K562 (cell line): ENCODE measurements around the gene INPP5K. TPM values are rescaled to one million over a fixed set of nuclear protein-coding genes. Genes with fewer than 3 reads are reported as not detected.
A peak's percentile ranks its signal among the peaks of the same experiment; 100 is the strongest.

Experiments used
- ARNT ChIP-seq, 2 experiments: fragments of 450-650 bp; IDR thresholded peaks; 2 replicates each; pipeline ENCODE4 v1.6.1; 2016; ENCODE audit warnings: mild to moderate bottlenecking in 1 of 2
- CTBP1 ChIP-seq: fragments of 450-650 bp; IDR thresholded peaks from 2 replicates; pipeline ENCODE4 v1.6.1; 2016; ENCODE audit warnings: borderline replicate concordance
- FOXK2 ChIP-seq, 2 experiments: fragments of 450-650 bp; IDR thresholded peaks in 1 of 2; conservative IDR thresholded peaks in 1 of 2; 2 replicates each; pipeline ENCODE4 v1.6.1; 2016; ENCODE audit warnings: low read depth in 2 of 2, mild to moderate bottlenecking in 1 of 2
- SAFB2 ChIP-seq: fragments of 200-400 bp; formaldehyde crosslinking; IDR thresholded peaks from 2 replicates; pipeline ENCODE4 v1.6.1; 2018; ENCODE audit warnings: borderline replicate concordance, low read length, low read depth, moderate library complexity; ENCODE audit not compliant: severe bottlenecking
- SIN3A ChIP-seq, 2 experiments: fragments of 150-350 bp in 1 of 2; IDR thresholded peaks; 2 replicates each; pipeline ENCODE4 v1.6.1; 2011 to 2016; ENCODE audit warnings: borderline replicate concordance in 2 of 2, low read depth in 2 of 2, low read length in 2 of 2, mild to moderate bottlenecking in 2 of 2, moderate library complexity in 2 of 2; ENCODE audit not compliant: control insufficient read depth in 1 of 2
- SIN3B ChIP-seq: fragments of 450-650 bp; IDR thresholded peaks from 2 replicates; pipeline ENCODE4 v1.6.1; 2017; ENCODE audit warnings: low read depth, mild to moderate bottlenecking, moderate library complexity
- ZNF140 ChIP-seq: fragments of 250-450 bp; sonication (Bioruptor Pico); IDR thresholded peaks from 2 replicates; pipeline ENCODE4 v1.8.0; 2021; ENCODE audit warnings: moderate library complexity, mild to moderate bottlenecking, inconsistent platforms
- ZNF436 ChIP-seq: fragments of 250-450, 450-650 bp; sonication (Bioruptor Pico); formaldehyde crosslinking; IDR thresholded peaks from 2 replicates; pipeline ENCODE4 v1.7.0; 2020; ENCODE audit warnings: mild to moderate bottlenecking
- polyA plus RNA-seq, 8 experiments: library from polyadenylated mRNA; depleted of rRNA in 4 of 8; stranded (reverse) in 5 of 8; unstranded in 3 of 8; fragments of >200 nt; fragmentation: Nextera tagmentation in 2 of 8; fragmentation: Illumina TruSeq in 1 of 8; extraction: Ambion mirVana in 2 of 8; extraction: Trizol in 1 of 8; gene quantifications; 2 replicates each; pipeline versions ENCODE4 v1.2.1 to v1.2.3, GENCODE V29; 2011 to 2014; ENCODE audit warnings: inconsistent platforms in 1 of 8, missing spikeins in 1 of 8
- total RNA-seq, 7 experiments: library from RNA; depleted of rRNA in 6 of 7; stranded (reverse); fragments of >200 nt in 6 of 7; fragmentation: Illumina TruSeq in 2 of 7; extraction: Trizol in 2 of 7; gene quantifications; 2 replicates each; pipeline versions ENCODE4 v1.2.1 to v1.2.3, GENCODE V29; 2011 to 2021; ENCODE audit warnings: low replicate concordance in 1 of 7
- TF ChIP-seq, protein P1 (sequence below): fragments of 450-650 bp; IDR thresholded peaks from 2 replicates; pipeline ENCODE4 v1.6.1; 2016; ENCODE audit warnings: mild to moderate bottlenecking, moderate library complexity
- TF ChIP-seq, protein P2 (sequence below): fragments of 450-650 bp; IDR thresholded peaks from 2 replicates; pipeline ENCODE4 v1.6.1; 2016
- TF ChIP-seq, protein P3 (sequence below), 2 experiments: fragments of 450-650 bp; conservative IDR thresholded peaks; 2 replicates each; pipeline ENCODE4 v1.6.1; 2017; ENCODE audit warnings: mild to moderate bottlenecking in 2 of 2, moderate library complexity in 2 of 2

The INPP5K gene
- total and polyA plus RNA-seq, 9 of the 15 experiments (the other 6 are each of a cell fraction or from before 2014, with no cell fraction given): 0.63 to 15.1 (median 10.1) TPM

DNA sequence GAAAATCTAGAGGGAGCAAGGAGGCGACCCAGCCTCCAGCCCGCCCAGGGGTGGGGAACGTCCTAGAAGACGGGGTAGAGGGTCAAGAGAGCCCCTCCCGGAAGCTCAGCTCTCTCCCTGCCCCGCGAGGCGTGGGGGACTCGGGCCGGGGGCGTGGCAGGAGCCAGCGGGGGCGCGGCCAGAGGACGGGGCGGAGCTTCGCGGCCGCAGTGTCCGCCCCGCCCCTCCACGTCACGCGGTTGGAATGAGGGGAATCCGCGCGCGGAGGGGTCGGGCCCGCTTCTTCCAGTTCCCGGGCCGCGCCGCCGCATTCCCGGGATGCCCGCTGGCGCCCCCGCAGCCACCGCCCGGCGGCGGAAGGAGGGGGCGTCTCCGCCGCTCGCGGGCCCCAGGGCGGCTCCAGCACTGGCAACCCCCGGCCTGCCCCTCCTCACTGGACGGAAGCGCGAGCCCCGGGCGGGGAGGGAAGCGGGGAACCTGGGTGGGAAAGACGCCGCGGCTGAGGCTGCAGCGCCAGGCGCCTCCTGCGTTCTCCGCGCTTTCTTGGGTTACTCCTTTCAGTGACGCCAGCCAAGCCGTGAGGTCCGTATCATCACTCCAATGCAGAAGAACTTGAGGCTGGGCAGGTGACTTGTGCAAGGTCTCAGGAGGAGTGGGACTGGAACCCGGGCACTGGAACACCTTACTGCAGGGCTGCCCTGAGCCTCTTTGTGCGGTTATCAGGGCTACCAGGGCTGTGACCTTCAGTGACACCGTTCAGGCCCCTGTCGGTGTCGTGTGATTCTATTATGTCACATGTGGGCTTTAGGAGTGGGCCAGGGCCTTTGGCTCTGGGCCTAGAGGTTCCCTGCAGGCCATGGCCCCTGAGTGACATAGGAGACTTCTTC is 28.2 kb downstream of the INPP5K start (continued):
- TF ChIP-seq CTBP1 (peak; percentile 56; the same call in 1 of the 2 replicates), ZNF436 (no peak), SIN3B (peak; percentile 36; the same call in 1 of the 2 replicates), SAFB2 (no peak), ARNT (IDR thresholded peaks at IDR 0.05) (no peak), SIN3A (IDR thresholded peaks at IDR 0.05; ENCODE audit: borderline replicate concordance in 2 of 2, control insufficient read depth in 1 of 2, low read depth in 2 of 2, low read length in 2 of 2) (no peak), FOXK2 (conservative IDR thresholded peaks at IDR 0.05 in 1 of 2, IDR thresholded peaks at IDR 0.05 in 1 of 2; ENCODE audit: low read depth in 2 of 2) (no peak), ZNF140 (CRISPR knock-in tag) (no peak)
- TF ChIP-seq, protein P1, sequence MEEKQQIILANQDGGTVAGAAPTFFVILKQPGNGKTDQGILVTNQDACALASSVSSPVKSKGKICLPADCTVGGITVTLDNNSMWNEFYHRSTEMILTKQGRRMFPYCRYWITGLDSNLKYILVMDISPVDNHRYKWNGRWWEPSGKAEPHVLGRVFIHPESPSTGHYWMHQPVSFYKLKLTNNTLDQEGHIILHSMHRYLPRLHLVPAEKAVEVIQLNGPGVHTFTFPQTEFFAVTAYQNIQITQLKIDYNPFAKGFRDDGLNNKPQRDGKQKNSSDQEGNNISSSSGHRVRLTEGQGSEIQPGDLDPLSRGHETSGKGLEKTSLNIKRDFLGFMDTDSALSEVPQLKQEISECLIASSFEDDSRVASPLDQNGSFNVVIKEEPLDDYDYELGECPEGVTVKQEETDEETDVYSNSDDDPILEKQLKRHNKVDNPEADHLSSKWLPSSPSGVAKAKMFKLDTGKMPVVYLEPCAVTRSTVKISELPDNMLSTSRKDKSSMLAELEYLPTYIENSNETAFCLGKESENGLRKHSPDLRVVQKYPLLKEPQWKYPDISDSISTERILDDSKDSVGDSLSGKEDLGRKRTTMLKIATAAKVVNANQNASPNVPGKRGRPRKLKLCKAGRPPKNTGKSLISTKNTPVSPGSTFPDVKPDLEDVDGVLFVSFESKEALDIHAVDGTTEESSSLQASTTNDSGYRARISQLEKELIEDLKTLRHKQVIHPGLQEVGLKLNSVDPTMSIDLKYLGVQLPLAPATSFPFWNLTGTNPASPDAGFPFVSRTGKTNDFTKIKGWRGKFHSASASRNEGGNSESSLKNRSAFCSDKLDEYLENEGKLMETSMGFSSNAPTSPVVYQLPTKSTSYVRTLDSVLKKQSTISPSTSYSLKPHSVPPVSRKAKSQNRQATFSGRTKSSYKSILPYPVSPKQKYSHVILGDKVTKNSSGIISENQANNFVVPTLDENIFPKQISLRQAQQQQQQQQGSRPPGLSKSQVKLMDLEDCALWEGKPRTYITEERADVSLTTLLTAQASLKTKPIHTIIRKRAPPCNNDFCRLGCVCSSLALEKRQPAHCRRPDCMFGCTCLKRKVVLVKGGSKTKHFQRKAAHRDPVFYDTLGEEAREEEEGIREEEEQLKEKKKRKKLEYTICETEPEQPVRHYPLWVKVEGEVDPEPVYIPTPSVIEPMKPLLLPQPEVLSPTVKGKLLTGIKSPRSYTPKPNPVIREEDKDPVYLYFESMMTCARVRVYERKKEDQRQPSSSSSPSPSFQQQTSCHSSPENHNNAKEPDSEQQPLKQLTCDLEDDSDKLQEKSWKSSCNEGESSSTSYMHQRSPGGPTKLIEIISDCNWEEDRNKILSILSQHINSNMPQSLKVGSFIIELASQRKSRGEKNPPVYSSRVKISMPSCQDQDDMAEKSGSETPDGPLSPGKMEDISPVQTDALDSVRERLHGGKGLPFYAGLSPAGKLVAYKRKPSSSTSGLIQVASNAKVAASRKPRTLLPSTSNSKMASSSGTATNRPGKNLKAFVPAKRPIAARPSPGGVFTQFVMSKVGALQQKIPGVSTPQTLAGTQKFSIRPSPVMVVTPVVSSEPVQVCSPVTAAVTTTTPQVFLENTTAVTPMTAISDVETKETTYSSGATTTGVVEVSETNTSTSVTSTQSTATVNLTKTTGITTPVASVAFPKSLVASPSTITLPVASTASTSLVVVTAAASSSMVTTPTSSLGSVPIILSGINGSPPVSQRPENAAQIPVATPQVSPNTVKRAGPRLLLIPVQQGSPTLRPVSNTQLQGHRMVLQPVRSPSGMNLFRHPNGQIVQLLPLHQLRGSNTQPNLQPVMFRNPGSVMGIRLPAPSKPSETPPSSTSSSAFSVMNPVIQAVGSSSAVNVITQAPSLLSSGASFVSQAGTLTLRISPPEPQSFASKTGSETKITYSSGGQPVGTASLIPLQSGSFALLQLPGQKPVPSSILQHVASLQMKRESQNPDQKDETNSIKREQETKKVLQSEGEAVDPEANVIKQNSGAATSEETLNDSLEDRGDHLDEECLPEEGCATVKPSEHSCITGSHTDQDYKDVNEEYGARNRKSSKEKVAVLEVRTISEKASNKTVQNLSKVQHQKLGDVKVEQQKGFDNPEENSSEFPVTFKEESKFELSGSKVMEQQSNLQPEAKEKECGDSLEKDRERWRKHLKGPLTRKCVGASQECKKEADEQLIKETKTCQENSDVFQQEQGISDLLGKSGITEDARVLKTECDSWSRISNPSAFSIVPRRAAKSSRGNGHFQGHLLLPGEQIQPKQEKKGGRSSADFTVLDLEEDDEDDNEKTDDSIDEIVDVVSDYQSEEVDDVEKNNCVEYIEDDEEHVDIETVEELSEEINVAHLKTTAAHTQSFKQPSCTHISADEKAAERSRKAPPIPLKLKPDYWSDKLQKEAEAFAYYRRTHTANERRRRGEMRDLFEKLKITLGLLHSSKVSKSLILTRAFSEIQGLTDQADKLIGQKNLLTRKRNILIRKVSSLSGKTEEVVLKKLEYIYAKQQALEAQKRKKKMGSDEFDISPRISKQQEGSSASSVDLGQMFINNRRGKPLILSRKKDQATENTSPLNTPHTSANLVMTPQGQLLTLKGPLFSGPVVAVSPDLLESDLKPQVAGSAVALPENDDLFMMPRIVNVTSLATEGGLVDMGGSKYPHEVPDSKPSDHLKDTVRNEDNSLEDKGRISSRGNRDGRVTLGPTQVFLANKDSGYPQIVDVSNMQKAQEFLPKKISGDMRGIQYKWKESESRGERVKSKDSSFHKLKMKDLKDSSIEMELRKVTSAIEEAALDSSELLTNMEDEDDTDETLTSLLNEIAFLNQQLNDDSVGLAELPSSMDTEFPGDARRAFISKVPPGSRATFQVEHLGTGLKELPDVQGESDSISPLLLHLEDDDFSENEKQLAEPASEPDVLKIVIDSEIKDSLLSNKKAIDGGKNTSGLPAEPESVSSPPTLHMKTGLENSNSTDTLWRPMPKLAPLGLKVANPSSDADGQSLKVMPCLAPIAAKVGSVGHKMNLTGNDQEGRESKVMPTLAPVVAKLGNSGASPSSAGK: peak; percentile 34
- TF ChIP-seq, protein P2, sequence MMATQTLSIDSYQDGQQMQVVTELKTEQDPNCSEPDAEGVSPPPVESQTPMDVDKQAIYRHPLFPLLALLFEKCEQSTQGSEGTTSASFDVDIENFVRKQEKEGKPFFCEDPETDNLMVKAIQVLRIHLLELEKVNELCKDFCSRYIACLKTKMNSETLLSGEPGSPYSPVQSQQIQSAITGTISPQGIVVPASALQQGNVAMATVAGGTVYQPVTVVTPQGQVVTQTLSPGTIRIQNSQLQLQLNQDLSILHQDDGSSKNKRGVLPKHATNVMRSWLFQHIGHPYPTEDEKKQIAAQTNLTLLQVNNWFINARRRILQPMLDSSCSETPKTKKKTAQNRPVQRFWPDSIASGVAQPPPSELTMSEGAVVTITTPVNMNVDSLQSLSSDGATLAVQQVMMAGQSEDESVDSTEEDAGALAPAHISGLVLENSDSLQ: peak; percentile 64
- TF ChIP-seq, protein P3, sequence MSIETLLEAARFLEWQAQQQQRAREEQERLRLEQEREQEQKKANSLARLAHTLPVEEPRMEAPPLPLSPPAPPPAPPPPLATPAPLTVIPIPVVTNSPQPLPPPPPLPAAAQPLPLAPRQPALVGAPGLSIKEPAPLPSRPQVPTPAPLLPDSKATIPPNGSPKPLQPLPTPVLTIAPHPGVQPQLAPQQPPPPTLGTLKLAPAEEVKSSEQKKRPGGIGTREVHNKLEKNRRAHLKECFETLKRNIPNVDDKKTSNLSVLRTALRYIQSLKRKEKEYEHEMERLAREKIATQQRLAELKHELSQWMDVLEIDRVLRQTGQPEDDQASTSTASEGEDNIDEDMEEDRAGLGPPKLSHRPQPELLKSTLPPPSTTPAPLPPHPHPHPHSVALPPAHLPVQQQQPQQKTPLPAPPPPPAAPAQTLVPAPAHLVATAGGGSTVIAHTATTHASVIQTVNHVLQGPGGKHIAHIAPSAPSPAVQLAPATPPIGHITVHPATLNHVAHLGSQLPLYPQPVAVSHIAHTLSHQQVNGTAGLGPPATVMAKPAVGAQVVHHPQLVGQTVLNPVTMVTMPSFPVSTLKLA (conservative IDR thresholded peaks at IDR 0.05): peak in 1 of 2 experiments; percentile 42; a peak in 2 of 4 replicates
